ENCODE data around the gene CLASRP.
"Not testable (repeated sequence)": the region's sequence is repeated elsewhere in the genome, so short reads cannot be mapped to it uniquely, and the experiment has no call there.

Gene CLASRP

GRCh38 chr19:45038931-45039893 is at the start of gene CLASRP:
CLASRP (plus strand) TSS chr19:45039045; CDS start chr19:45040213, 1,168 bp downstream.
- DNase-seq, result peak; percentile 61

- no peak for DNase-seq
Observed at GRCh38 chr19:44990459-44990858, 48.4 kb upstream of the CLASRP start.

- DNase-seq, result no peak
Observed at GRCh38 chr19:44990966-44991365, 47.9 kb upstream of the CLASRP start.

GRCh38 chr19:44992336-44993163 is 46.3 kb upstream of the CLASRP start:
- DNase-seq, result no peak

- no peak for DNase-seq
Observed at GRCh38 chr19:44993526-44993925, 45.3 kb upstream of the CLASRP start.

- no peak for DNase-seq
Observed at GRCh38 chr19:44993926-44994537, 44.8 kb upstream of the CLASRP start.

- DNase-seq, result no peak
Observed at GRCh38 chr19:44998025-44998424, 40.8 kb upstream of the CLASRP start.

- not testable (repeated sequence) for DNase-seq
Observed at GRCh38 chr19:44999131-44999925, 39.5 kb upstream of the CLASRP start.

- not testable (repeated sequence) for DNase-seq
Observed at GRCh38 chr19:45000665-45001064, 38.2 kb upstream of the CLASRP start.

- peak; percentile 78 for DNase-seq
Observed at GRCh38 chr19:45001087-45001739, 37.6 kb upstream of the CLASRP start, which contains the start of gene RELB. RELB (plus strand) TSS chr19:45001464; CDS start chr19:45001580, 116 bp downstream.

GRCh38 chr19:45003485-45003884 is 35.4 kb upstream of the CLASRP start:
- DNase-seq, result no peak

- DNase-seq, result no peak
Observed at GRCh38 chr19:45005787-45006186, 33.1 kb upstream of the CLASRP start.

- DNase-seq, result no peak
Observed at GRCh38 chr19:45008552-45008951, 30.3 kb upstream of the CLASRP start.

GRCh38 chr19:45009625-45010255 is 29.1 kb upstream of the CLASRP start:
- no peak for DNase-seq

- no peak for DNase-seq
Observed at GRCh38 chr19:45010306-45010705, 28.5 kb upstream of the CLASRP start.

- DNase-seq, result no peak
Observed at GRCh38 chr19:45011959-45012358, 26.9 kb upstream of the CLASRP start.

- DNase-seq, result no peak
Observed at GRCh38 chr19:45016388-45017314, 22.2 kb upstream of the CLASRP start.

- DNase-seq, result no peak
Observed at GRCh38 chr19:45019187-45019586, 19.7 kb upstream of the CLASRP start.

GRCh38 chr19:45020071-45020470 is 18.8 kb upstream of the CLASRP start:
- DNase-seq, result no peak

GRCh38 chr19:45021971-45022370 is 16.9 kb upstream of the CLASRP start:
- no peak for DNase-seq
